ENCODE results near the gene RSPH9.

RSPH9 gene

GRCh38 chr6:43644940-43645612 is at the start of gene RSPH9:
Gene RSPH9, plus strand, starts transcription at chr6:43645036. Its CDS starts 63 bp downstream, at chr6:43645099.
- H3K4me3 ChIP-seq (ENCODE audit: control insufficient read depth, low read depth, low read length): peak within 1 kb of the TSS; percentile 58
- DNase-seq (ENCODE audit: low read depth): peak; percentile 80
- TF ChIP-seq, protein P1, sequence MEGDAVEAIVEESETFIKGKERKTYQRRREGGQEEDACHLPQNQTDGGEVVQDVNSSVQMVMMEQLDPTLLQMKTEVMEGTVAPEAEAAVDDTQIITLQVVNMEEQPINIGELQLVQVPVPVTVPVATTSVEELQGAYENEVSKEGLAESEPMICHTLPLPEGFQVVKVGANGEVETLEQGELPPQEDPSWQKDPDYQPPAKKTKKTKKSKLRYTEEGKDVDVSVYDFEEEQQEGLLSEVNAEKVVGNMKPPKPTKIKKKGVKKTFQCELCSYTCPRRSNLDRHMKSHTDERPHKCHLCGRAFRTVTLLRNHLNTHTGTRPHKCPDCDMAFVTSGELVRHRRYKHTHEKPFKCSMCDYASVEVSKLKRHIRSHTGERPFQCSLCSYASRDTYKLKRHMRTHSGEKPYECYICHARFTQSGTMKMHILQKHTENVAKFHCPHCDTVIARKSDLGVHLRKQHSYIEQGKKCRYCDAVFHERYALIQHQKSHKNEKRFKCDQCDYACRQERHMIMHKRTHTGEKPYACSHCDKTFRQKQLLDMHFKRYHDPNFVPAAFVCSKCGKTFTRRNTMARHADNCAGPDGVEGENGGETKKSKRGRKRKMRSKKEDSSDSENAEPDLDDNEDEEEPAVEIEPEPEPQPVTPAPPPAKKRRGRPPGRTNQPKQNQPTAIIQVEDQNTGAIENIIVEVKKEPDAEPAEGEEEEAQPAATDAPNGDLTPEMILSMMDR (conservative IDR thresholded peaks at IDR 0.05; ENCODE audit: control insufficient read depth, insufficient read depth, low read depth, low read length): no peak

DNA sequence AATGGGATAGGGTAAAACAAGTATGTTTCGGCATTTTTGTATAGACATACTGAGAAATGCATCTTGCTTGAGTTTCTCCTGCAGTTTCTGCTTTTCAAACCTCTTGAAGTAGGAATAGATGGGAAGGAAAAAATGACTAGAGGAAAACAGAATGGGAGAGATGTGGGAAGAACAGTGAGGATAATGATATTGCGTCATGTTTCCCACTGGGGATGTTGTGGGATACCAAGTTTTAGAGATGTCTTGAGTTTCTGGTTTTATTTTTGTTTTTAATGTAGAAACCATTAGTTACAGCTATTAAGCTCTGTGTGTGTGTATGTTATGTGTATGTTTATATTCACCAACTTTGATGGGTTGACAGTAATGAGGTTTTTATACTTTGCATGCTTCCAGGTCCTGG is 44.2 kb upstream of the RSPH9 start:
- H3K4me3 ChIP-seq (ENCODE audit: control insufficient read depth, low read depth, low read length): no peak overlapping the region
- TF ChIP-seq, protein P1 (conservative IDR thresholded peaks at IDR 0.05; ENCODE audit: control insufficient read depth, insufficient read depth, low read depth, low read length): no peak
- DNase-seq (ENCODE audit: low read depth): peak; percentile 10

- TF ChIP-seq, protein P1 (conservative IDR thresholded peaks at IDR 0.05; ENCODE audit: control insufficient read depth, insufficient read depth, low read depth, low read length): no peak
- peak; percentile 91 for DNase-seq (ENCODE audit: low read depth)
- no peak overlapping the region for H3K4me3 ChIP-seq (ENCODE audit: control insufficient read depth, low read depth, low read length)
Observed at GRCh38 chr6:43604174-43604573, 40.7 kb upstream of the RSPH9 start.

- no peak overlapping the region for H3K4me3 ChIP-seq (ENCODE audit: control insufficient read depth, low read depth, low read length)
- no peak for DNase-seq (ENCODE audit: low read depth)
- TF ChIP-seq, protein P1 (conservative IDR thresholded peaks at IDR 0.05; ENCODE audit: control insufficient read depth, insufficient read depth, low read depth, low read length): no peak
Observed at GRCh38 chr6:43606019-43606418, 38.8 kb upstream of the RSPH9 start.

DNA sequence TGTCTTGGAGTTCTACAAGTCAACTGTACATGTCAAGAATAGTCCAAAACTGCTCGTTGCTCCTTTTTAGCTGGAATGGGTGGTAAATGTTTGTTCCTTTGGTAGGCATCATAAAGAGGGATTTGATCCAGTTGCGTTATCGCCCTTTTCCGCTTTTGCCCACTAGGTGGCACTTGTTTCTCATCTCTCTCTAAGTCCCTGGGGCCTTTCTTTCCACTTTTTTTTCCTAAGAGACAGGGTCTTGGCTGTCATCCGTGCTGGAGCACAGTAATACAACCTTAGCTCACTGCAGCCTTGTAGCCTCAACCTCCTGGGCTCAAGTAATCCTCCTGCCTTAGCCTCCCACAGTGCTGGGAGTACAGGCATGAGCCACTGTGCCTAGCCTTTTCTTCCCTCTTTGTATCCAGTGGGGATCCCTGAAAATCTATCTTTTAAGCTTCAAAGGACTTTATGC is 36.5 kb upstream of the RSPH9 start:
- no peak overlapping the region for H3K4me3 ChIP-seq (ENCODE audit: control insufficient read depth, low read depth, low read length)
- TF ChIP-seq, protein P1 (conservative IDR thresholded peaks at IDR 0.05; ENCODE audit: control insufficient read depth, insufficient read depth, low read depth, low read length): peak; percentile 92
- DNase-seq (ENCODE audit: low read depth): peak; percentile 88

DNA sequence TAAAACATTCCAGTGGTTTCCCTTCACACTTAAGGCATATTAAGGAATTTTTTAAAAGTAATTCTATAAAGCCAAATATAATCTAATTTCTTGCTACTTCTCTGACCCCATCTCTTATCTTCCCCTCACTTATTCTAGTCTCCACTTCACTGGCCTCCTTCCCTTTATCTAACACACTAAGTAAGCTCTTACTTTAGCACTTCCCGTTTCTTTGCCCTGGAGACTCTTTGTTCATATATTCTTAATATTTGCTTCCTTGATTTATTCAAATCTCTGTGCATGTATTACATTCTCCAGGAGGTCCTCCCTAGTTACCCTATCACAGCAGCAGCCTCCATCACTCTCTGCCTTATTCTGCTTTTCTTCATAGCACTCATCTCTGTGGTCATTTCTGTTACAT is 36.0 kb upstream of the RSPH9 start:
- TF ChIP-seq, protein P1 (conservative IDR thresholded peaks at IDR 0.05; ENCODE audit: control insufficient read depth, insufficient read depth, low read depth, low read length): no peak
- H3K4me3 ChIP-seq (ENCODE audit: control insufficient read depth, low read depth, low read length): no peak overlapping the region
- DNase-seq (ENCODE audit: low read depth): no peak

All from fibroblast of mammary gland (primary cell).